WTC11 (cell line): ENCODE results near the gene CRIP1. TPM values are rescaled to one million over a fixed set of nuclear protein-coding genes. Genes with fewer than 3 reads are reported as not detected.

Source experiments
- ATAC-seq: fragments of 200-7000 bp; cut with Tn5 transposase; 2 replicates; pipeline ENCODE4 v1.10.0; 2021; ENCODE audit warnings: mild to moderate bottlenecking, moderate library complexity
- CTCF ChIA-PET: fragments of 300-600 bp; sonication (Branson Sonifier 250); formaldehyde crosslinking; loops from one replicate; lab custom pipeline; 2021; ENCODE audit warnings: antibody characterized with exemption; lab: Charles Lee
- POLR2A ChIA-PET: fragments of 350-600 bp; sonication (Branson Sonifier 250); formaldehyde crosslinking; loops from one replicate; lab custom pipeline; 2021; ENCODE audit warnings: antibody characterized with exemption; lab: Charles Lee
- DNase-seq: peaks from one replicate; pipeline ENCODE4 v3.0.0; 2021; ENCODE audit warnings: low spot score
- H3K27ac Mint-ChIP-seq: 2 replicates; pipeline ENCODE4 v1.8.0; 2021; ENCODE audit warnings: mixed read lengths
- H3K27me3 Mint-ChIP-seq: 2 replicates; pipeline ENCODE4 v1.8.0; 2021; ENCODE audit warnings: low read depth, mild to moderate bottlenecking, moderate library complexity, mixed read lengths
- H3K36me3 Mint-ChIP-seq: 2 replicates; pipeline ENCODE4 v1.8.0; 2021; ENCODE audit warnings: mixed read lengths
- H3K4me1 Mint-ChIP-seq: 2 replicates; pipeline ENCODE4 v1.8.0; 2022; ENCODE audit warnings: mixed read lengths
- H3K4me3 Mint-ChIP-seq: 2 replicates; pipeline ENCODE4 v1.8.0; 2021; ENCODE audit warnings: mild to moderate bottlenecking, moderate library complexity, mixed read lengths
- H3K9me3 Mint-ChIP-seq: 2 replicates; pipeline ENCODE4 v1.8.0; 2021; ENCODE audit warnings: mixed read lengths
- FOXK1 ChIP-seq: sonication (generic); formaldehyde crosslinking; IDR thresholded peaks from 2 replicates; pipeline ENCODE4 v1.8.0; 2022; ENCODE audit warnings: mild to moderate bottlenecking, moderate library complexity, missing genetic modification reagents
- FOXP1 ChIP-seq: sonication (generic); formaldehyde crosslinking; IDR thresholded peaks from 2 replicates; pipeline ENCODE4 v1.8.0; 2022; ENCODE audit warnings: missing genetic modification reagents, mild to moderate bottlenecking, moderate library complexity, borderline replicate concordance
- GRHL2 ChIP-seq: fragments of 250-450 bp; sonication (Bioruptor Pico); IDR thresholded peaks from 2 replicates; pipeline ENCODE4 v1.8.0; 2022; ENCODE audit warnings: mild to moderate bottlenecking, moderate library complexity; ENCODE audit not compliant: insufficient replicate concordance, severe bottlenecking
- IRF2 ChIP-seq: sonication (generic); formaldehyde crosslinking; IDR thresholded peaks from 2 replicates; pipeline ENCODE4 v1.8.0; 2022; ENCODE audit warnings: low read depth, missing genetic modification reagents, borderline replicate concordance
- MYBL2 ChIP-seq: sonication (generic); formaldehyde crosslinking; IDR thresholded peaks from 2 replicates; pipeline ENCODE4 v1.8.1; 2023; ENCODE audit warnings: mild to moderate bottlenecking, moderate library complexity, missing genetic modification reagents
- NFYB ChIP-seq: sonication (generic); formaldehyde crosslinking; conservative IDR thresholded peaks from 2 replicates; pipeline ENCODE4 v1.8.0; 2022; ENCODE audit warnings: low read depth, missing genetic modification reagents
- TP53 ChIP-seq: sonication (generic); formaldehyde crosslinking; IDR thresholded peaks from 2 replicates; pipeline ENCODE4 v1.8.1; 2023; ENCODE audit warnings: mild to moderate bottlenecking, missing genetic modification reagents
- ZNF671 ChIP-seq: fragments of 250-450 bp; sonication (Bioruptor Pico); IDR thresholded peaks from 2 replicates; pipeline ENCODE4 v1.8.0; 2021; ENCODE audit warnings: mild to moderate bottlenecking
- total RNA-seq: library from RNA; stranded (reverse); gene quantifications from 3 replicates; pipeline ENCODE4 v1.2.3, GENCODE V29; 2021
- TF ChIP-seq, protein P1 (sequence below): sonication (generic); formaldehyde crosslinking; IDR thresholded peaks from 2 replicates; pipeline ENCODE4 v1.8.1; 2022; ENCODE audit warnings: missing genetic modification reagents, borderline replicate concordance
- TF ChIP-seq, protein P2 (sequence below): sonication (generic); formaldehyde crosslinking; IDR thresholded peaks from 2 replicates; pipeline ENCODE4 v1.8.0; 2022; ENCODE audit warnings: mild to moderate bottlenecking, missing genetic modification reagents
- TF ChIP-seq, protein P3 (sequence below): fragments of 250-450 bp; sonication (Bioruptor Pico); IDR thresholded peaks from 2 replicates; pipeline ENCODE4 v1.9.0; 2021; ENCODE audit warnings: mild to moderate bottlenecking
- TF ChIP-seq, protein P4 (sequence below): sonication (generic); formaldehyde crosslinking; IDR thresholded peaks from 2 replicates; pipeline ENCODE4 v1.8.0; 2023; ENCODE audit warnings: missing genetic modification reagents, mild to moderate bottlenecking, borderline replicate concordance
- TF ChIP-seq, protein P5 (sequence below): sonication (generic); formaldehyde crosslinking; IDR thresholded peaks from 2 replicates; pipeline ENCODE4 v1.8.0; 2022; ENCODE audit warnings: mild to moderate bottlenecking, missing genetic modification reagents

CRIP1 gene
- total RNA-seq, 1 experiment from 2014 or later, result 9.0 TPM

DNA sequence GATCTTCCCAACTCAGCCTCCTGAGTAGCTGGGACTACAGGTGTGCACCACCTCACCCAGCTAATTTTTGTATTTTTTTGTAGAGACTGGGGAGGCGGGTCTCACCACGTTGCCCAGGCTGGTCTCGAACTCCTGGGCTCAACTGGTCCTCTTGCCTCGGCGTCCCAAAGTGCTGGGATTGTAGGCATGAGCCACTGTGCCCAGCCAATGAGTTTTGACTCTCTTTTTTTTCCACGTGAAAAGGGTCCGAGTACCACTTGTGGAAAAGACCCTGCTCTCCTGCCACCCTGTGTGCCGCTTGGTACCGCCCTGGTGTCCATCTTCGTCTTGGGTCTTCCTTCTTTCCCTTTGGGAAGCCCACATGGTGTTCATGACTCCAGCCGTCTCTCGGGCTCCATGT, 21.9 kb downstream of the CRIP1 start (continued):
- TF ChIP-seq, protein P1, sequence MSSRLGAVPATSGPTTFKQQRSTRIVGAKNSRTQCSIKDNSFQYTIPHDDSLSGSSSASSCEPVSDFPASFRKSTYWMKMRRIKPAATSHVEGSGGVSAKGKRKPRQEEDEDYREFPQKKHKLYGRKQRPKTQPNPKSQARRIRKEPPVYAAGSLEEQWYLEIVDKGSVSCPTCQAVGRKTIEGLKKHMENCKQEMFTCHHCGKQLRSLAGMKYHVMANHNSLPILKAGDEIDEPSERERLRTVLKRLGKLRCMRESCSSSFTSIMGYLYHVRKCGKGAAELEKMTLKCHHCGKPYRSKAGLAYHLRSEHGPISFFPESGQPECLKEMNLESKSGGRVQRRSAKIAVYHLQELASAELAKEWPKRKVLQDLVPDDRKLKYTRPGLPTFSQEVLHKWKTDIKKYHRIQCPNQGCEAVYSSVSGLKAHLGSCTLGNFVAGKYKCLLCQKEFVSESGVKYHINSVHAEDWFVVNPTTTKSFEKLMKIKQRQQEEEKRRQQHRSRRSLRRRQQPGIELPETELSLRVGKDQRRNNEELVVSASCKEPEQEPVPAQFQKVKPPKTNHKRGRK, result no peak
- TF ChIP-seq GRHL2, result no peak
- TF ChIP-seq, all 79 proteins: peak for 0

DNA sequence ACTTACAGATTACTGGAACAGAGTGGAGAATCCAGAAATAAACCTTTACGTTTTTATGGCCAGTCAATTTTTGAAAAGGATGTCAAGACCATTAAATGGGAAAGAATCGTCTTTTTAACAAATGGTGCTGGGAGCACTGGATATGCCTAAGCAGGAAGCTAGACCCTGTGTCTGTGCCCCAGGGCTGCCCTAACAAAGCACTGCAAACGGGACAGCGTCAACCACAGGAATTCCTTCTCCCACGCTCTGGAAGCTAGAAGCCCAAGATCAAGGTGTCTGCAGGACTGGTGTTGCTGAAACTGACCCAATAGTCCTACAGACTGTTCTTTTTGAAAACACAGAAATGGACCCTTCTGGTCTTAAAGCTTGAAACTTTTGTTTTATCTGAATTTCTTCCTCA, 30.4 kb downstream of the CRIP1 start:
- CTCF ChIA-PET, result no interaction called here
- DNase-seq (no peak), ATAC-seq (no peak)
- H3K27me3 Mint-ChIP-seq, result peaks cover 48% of the 10 kb centered on the region
- no peak for TF ChIP-seq TP53 (CRISPR knock-in tag)
- TF ChIP-seq, protein P2, sequence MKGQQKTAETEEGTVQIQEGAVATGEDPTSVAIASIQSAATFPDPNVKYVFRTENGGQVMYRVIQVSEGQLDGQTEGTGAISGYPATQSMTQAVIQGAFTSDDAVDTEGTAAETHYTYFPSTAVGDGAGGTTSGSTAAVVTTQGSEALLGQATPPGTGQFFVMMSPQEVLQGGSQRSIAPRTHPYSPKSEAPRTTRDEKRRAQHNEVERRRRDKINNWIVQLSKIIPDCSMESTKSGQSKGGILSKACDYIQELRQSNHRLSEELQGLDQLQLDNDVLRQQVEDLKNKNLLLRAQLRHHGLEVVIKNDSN (CRISPR knock-in tag), result no peak
- no peak for TF ChIP-seq IRF2 (CRISPR knock-in tag)
- TF ChIP-seq ZNF671 (CRISPR knock-in tag), result no peak
- no peak for TF ChIP-seq FOXK1 (CRISPR knock-in tag)
- TF ChIP-seq, protein P3, sequence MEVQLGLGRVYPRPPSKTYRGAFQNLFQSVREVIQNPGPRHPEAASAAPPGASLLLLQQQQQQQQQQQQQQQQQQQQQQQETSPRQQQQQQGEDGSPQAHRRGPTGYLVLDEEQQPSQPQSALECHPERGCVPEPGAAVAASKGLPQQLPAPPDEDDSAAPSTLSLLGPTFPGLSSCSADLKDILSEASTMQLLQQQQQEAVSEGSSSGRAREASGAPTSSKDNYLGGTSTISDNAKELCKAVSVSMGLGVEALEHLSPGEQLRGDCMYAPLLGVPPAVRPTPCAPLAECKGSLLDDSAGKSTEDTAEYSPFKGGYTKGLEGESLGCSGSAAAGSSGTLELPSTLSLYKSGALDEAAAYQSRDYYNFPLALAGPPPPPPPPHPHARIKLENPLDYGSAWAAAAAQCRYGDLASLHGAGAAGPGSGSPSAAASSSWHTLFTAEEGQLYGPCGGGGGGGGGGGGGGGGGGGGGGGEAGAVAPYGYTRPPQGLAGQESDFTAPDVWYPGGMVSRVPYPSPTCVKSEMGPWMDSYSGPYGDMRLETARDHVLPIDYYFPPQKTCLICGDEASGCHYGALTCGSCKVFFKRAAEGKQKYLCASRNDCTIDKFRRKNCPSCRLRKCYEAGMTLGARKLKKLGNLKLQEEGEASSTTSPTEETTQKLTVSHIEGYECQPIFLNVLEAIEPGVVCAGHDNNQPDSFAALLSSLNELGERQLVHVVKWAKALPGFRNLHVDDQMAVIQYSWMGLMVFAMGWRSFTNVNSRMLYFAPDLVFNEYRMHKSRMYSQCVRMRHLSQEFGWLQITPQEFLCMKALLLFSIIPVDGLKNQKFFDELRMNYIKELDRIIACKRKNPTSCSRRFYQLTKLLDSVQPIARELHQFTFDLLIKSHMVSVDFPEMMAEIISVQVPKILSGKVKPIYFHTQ, result no peak
- TF ChIP-seq MYBL2 (CRISPR knock-in tag), result no peak
- TF ChIP-seq, protein P4, sequence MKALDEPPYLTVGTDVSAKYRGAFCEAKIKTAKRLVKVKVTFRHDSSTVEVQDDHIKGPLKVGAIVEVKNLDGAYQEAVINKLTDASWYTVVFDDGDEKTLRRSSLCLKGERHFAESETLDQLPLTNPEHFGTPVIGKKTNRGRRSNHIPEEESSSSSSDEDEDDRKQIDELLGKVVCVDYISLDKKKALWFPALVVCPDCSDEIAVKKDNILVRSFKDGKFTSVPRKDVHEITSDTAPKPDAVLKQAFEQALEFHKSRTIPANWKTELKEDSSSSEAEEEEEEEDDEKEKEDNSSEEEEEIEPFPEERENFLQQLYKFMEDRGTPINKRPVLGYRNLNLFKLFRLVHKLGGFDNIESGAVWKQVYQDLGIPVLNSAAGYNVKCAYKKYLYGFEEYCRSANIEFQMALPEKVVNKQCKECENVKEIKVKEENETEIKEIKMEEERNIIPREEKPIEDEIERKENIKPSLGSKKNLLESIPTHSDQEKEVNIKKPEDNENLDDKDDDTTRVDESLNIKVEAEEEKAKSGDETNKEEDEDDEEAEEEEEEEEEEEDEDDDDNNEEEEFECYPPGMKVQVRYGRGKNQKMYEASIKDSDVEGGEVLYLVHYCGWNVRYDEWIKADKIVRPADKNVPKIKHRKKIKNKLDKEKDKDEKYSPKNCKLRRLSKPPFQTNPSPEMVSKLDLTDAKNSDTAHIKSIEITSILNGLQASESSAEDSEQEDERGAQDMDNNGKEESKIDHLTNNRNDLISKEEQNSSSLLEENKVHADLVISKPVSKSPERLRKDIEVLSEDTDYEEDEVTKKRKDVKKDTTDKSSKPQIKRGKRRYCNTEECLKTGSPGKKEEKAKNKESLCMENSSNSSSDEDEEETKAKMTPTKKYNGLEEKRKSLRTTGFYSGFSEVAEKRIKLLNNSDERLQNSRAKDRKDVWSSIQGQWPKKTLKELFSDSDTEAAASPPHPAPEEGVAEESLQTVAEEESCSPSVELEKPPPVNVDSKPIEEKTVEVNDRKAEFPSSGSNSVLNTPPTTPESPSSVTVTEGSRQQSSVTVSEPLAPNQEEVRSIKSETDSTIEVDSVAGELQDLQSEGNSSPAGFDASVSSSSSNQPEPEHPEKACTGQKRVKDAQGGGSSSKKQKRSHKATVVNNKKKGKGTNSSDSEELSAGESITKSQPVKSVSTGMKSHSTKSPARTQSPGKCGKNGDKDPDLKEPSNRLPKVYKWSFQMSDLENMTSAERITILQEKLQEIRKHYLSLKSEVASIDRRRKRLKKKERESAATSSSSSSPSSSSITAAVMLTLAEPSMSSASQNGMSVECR (CRISPR knock-in tag), result no peak
- TF ChIP-seq NFYB (CRISPR knock-in tag), result no peak
- no peak for TF ChIP-seq FOXP1 (CRISPR knock-in tag)
- TF ChIP-seq, protein P5, sequence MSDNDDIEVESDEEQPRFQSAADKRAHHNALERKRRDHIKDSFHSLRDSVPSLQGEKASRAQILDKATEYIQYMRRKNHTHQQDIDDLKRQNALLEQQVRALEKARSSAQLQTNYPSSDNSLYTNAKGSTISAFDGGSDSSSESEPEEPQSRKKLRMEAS (CRISPR knock-in tag), result no peak
- H3K4me3 Mint-ChIP-seq, result no peak overlapping the region
- H3K27ac Mint-ChIP-seq, result no peak overlapping the region
- peaks cover 9% of the 10 kb centered on the region for H3K36me3 Mint-ChIP-seq
- no peaks in the 10 kb centered on the region for H3K4me1 Mint-ChIP-seq
- peaks cover 44% of the 10 kb centered on the region for H3K9me3 Mint-ChIP-seq
- POLR2A ChIA-PET, result no interaction called here
